Caco-2 (cell line): ENCODE results near the gene HELZ. TPM values are rescaled to one million over a fixed set of nuclear protein-coding genes. Genes with fewer than 3 reads are reported as not detected.
A peak's percentile ranks its signal among the peaks of the same experiment; 100 is the strongest.

Source experiments
- BruUV-seq: library from RNA; stranded (reverse); fragments of 400-500 nt; replicated peaks from 2 replicates; lab custom pipeline; 2021; lab: Mats Ljungman, UMichigan
- CTCF ChIA-PET: fragments of 300-600 bp; sonication (Branson Sonifier 250); formaldehyde crosslinking; loops from one replicate; lab custom pipeline; 2022; ENCODE audit warnings: antibody characterized with exemption; lab: Charles Lee
- POLR2A ChIA-PET: fragments of 300-600 bp; sonication (Branson Sonifier 250); formaldehyde crosslinking; loops from one replicate; lab custom pipeline; 2022; ENCODE audit warnings: antibody characterized with exemption; lab: Charles Lee
- DNase-seq, 2 experiments: peaks; one replicate each; pipeline versions ENCODE4 v3.0.0 to v3.0.0-alpha.2; 2020 to 2022
- H3K27me3 ChIP-seq: replicated peaks from 2 replicates; pipeline ENCODE4 v1.6.0; 2011; ENCODE audit warnings: low read length; ENCODE audit not compliant: control insufficient read depth, insufficient read depth
- H3K36me3 ChIP-seq: 2 replicates; pipeline ENCODE4 v1.5.1; 2011; ENCODE audit warnings: low read length; ENCODE audit not compliant: control insufficient read depth, insufficient read depth
- H3K4me1 ChIP-seq: fragments of 250-450 bp; sonication (Bioruptor Pico); 2 replicates; pipeline ENCODE4 v1.5.1; 2020; ENCODE audit warnings: mild to moderate bottlenecking
- H3K4me3 ChIP-seq: 2 replicates; pipeline ENCODE4 v1.5.1; 2011; ENCODE audit warnings: low read depth, mild to moderate bottlenecking, control low read depth, low read length
- H3K9me3 ChIP-seq: fragments of 250-450 bp; sonication (Bioruptor Pico); 2 replicates; pipeline ENCODE4 v1.5.1; 2020; ENCODE audit warnings: mild to moderate bottlenecking, moderate library complexity
- H3K27ac Mint-ChIP-seq: one replicate; pipeline ENCODE4 v1.8.0; 2022; ENCODE audit warnings: mixed read lengths; ENCODE audit not compliant: unreplicated experiment
- H3K27me3 Mint-ChIP-seq: one replicate; pipeline ENCODE4 v1.8.0; 2022; ENCODE audit warnings: mixed read lengths; ENCODE audit not compliant: insufficient read depth, unreplicated experiment
- H3K36me3 Mint-ChIP-seq: one replicate; pipeline ENCODE4 v1.8.0; 2022; ENCODE audit warnings: mild to moderate bottlenecking, mixed read lengths; ENCODE audit not compliant: insufficient read depth, unreplicated experiment
- H3K4me1 Mint-ChIP-seq: one replicate; pipeline ENCODE4 v1.8.0; 2022; ENCODE audit warnings: low read depth, mixed read lengths; ENCODE audit not compliant: unreplicated experiment
- H3K4me3 Mint-ChIP-seq: one replicate; pipeline ENCODE4 v1.8.0; 2022; ENCODE audit warnings: mild to moderate bottlenecking, moderate library complexity, mixed read lengths; ENCODE audit not compliant: unreplicated experiment
- H3K9me3 Mint-ChIP-seq: one replicate; pipeline ENCODE4 v1.8.0; 2022; ENCODE audit warnings: mixed read lengths; ENCODE audit not compliant: unreplicated experiment
- intact Hi-C: fragments of 100-400 bp; cut with micrococcal nuclease; formaldehyde crosslinking; loops from one replicate; pipeline ENCODE4 v1.10.0; 2022; ENCODE audit not compliant: unreplicated experiment
- total RNA-seq: library from RNA; stranded (reverse); gene quantifications from 2 replicates; pipeline ENCODE4 v1.2.3, GENCODE V29; 2022
- TF ChIP-seq, protein P1 (sequence below), 2 experiments: fragments of 200-600 bp in 1 of 2; IDR thresholded peaks; 1 replicate in 1 of 2; 2 replicates in 1 of 2; pipeline versions ENCODE4 v1.5.1 to v1.8.0; 2011 to 2022; ENCODE audit warnings: antibody characterized with exemption in 1 of 2, control low read depth in 1 of 2, inconsistent platforms in 1 of 2, low read depth in 1 of 2, low read length in 1 of 2, mild to moderate bottlenecking in 1 of 2, moderate library complexity in 1 of 2; ENCODE audit not compliant: insufficient read depth in 1 of 2, severe bottlenecking in 1 of 2, unreplicated experiment in 1 of 2

Gene HELZ
- total RNA-seq, 1 experiment from 2014 or later: 63.8 TPM

DNA sequence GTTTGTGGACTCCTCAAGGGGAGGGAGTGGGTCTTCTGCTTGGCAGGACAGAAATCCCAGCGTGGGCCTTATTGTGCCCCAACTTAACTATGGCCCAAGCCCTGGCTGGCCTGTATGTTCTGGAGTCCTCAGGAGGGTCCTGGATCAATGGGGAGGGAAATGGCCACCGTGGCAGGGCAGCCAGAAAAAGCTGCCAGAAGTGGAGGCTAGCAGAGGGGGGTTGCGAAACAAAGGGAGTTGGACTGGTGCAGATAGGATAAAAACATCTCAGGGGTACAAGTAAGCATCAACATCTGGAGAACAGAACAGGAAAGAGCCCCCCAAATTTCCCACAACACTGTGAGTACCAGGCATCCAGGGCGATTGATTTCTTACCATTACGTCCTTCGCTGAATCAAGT, 204.3 kb downstream of the HELZ start:
- no TSS peak for BruUV-seq
- H3K9me3 Mint-ChIP-seq: peaks cover 19% of the 10 kb centered on the region
- no peak for DNase-seq
- no peak overlapping the region for H3K4me3 Mint-ChIP-seq
- Histone ChIP-seq H3K4me3 (no peak overlapping the region), H3K36me3 (no peaks in the 10 kb centered on the region), H3K9me3 (no peaks in the 10 kb centered on the region), H3K27me3 (no peaks in the 10 kb centered on the region), H3K4me1 (peaks cover 46% of the 10 kb centered on the region)
- intact Hi-C loops: no loop called here
- TF ChIP-seq, protein P1, sequence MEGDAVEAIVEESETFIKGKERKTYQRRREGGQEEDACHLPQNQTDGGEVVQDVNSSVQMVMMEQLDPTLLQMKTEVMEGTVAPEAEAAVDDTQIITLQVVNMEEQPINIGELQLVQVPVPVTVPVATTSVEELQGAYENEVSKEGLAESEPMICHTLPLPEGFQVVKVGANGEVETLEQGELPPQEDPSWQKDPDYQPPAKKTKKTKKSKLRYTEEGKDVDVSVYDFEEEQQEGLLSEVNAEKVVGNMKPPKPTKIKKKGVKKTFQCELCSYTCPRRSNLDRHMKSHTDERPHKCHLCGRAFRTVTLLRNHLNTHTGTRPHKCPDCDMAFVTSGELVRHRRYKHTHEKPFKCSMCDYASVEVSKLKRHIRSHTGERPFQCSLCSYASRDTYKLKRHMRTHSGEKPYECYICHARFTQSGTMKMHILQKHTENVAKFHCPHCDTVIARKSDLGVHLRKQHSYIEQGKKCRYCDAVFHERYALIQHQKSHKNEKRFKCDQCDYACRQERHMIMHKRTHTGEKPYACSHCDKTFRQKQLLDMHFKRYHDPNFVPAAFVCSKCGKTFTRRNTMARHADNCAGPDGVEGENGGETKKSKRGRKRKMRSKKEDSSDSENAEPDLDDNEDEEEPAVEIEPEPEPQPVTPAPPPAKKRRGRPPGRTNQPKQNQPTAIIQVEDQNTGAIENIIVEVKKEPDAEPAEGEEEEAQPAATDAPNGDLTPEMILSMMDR (IDR thresholded peaks at IDR 0.05; ENCODE audit: insufficient read depth in 1 of 2, low read depth in 1 of 2, low read length in 1 of 2, severe bottlenecking in 1 of 2, unreplicated experiment in 1 of 2): no peak
- no peak overlapping the region for H3K27ac Mint-ChIP-seq
- CTCF ChIA-PET: no interaction called here
- POLR2A ChIA-PET: no interaction called here
- H3K4me1 Mint-ChIP-seq: peaks cover 27% of the 10 kb centered on the region
- no peaks in the 10 kb centered on the region for H3K36me3 Mint-ChIP-seq
- no peaks in the 10 kb centered on the region for H3K27me3 Mint-ChIP-seq

DNA sequence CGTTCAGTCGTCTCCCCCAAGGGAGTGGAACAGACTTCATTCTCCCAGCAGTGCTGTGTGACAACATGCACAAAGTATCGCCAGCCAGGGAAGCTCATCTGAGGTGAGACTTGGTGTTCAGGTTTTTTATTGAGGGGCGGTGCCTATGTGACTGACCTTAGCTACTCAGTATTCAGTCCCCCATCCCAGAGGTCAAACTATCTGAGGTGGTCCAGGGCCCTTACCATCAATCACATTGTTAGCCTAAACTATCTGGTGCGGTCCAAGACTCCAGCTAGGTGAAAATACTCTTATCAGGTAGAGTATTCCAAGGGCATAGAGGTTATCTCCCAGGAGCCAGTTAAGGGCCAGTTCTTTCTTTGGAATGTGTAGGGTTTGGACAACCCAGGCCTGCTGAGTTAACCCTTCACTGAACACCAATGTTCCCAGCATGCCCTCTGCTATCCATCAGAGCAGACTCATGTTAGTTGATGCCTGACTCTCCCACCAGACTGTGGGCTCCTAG, 206.1 kb downstream of the HELZ start:
- Mint-ChIP-seq H3K4me3 (peak overlapping the region; percentile 18), H3K27ac (peak overlapping the region; percentile 71), H3K4me1 (peaks cover 34% of the 10 kb centered on the region), H3K36me3 (no peaks in the 10 kb centered on the region), H3K9me3 (peaks cover 36% of the 10 kb centered on the region), H3K27me3 (no peaks in the 10 kb centered on the region)
- ChIA-PET POLR2A (interaction anchor here (0.6 kb wide), 1 partner anchor 251 kb away, joined by 3 read pairs; no protein-coding TSS in a partner anchor), CTCF (interaction anchor here (1.0 kb wide), 1 partner anchor 119 kb away, joined by 4 read pairs; no protein-coding TSS in a partner anchor)
- intact Hi-C loops: loop anchor here (1.0 to 5.0 kb wide), 2 partner anchors 8 to 77 kb away; partner anchors contain the start of gene CACNG4
- no peaks in the 10 kb centered on the region for H3K9me3 ChIP-seq
- TF ChIP-seq, protein P1 (IDR thresholded peaks at IDR 0.05; ENCODE audit: insufficient read depth in 1 of 2, low read depth in 1 of 2, low read length in 1 of 2, severe bottlenecking in 1 of 2, unreplicated experiment in 1 of 2): no peak
- BruUV-seq: no TSS peak
- no peaks in the 10 kb centered on the region for H3K27me3 ChIP-seq
- H3K4me1 ChIP-seq: peaks cover 46% of the 10 kb centered on the region
- no peak overlapping the region for H3K4me3 ChIP-seq
- peak; percentile 80 to 92 for DNase-seq
- H3K36me3 ChIP-seq: no peaks in the 10 kb centered on the region

DNA sequence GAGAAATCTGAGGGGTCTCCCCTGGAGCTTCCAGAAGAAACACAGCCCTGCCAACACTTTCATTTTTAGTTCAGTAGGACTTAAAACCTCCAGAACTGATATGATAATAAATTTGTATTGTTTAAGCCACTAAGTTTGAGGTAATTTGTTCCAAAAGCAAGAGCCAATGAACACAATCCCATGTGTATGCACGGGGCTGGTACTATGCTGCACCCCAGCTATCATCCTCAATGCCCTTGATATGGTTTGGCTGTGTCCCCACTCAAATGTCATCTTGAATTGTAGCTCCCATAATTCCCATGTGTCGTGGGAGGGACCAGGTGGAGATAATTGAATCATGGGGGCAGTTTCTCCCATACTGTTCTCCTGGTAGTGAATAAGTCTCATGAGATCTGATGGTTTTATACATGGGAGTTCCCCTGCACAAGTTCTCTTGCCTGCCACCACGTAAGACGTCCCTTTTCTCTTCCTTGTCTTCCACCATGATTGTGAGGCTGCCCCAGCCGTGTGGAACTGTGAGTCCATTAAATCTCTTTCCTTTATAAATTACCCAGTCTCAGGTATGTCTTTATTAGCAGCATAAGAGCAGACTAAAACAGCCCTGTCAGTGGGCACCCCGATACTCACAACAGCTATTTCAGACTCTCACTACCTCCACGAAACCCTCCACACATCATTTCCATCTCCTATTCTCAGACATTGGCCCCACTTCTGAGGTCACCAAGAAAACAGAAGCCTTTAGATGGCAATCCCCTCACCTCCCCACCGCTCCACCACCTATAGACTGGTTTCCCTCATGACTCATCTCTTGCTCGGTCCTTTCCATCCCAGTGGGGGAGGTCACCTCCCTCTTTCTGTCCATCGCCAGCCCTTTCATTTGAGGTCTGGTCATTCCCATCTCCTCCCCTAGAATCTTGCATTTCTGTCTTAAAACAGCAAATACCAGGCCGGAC, 209.6 kb downstream of the HELZ start:
- Mint-ChIP-seq H3K27ac (no peak overlapping the region), H3K9me3 (peaks cover 37% of the 10 kb centered on the region), H3K27me3 (no peaks in the 10 kb centered on the region), H3K4me3 (no peak overlapping the region), H3K4me1 (peaks cover 27% of the 10 kb centered on the region), H3K36me3 (no peaks in the 10 kb centered on the region)
- intact Hi-C loops: loop anchor here (5.0 kb wide), 1 partner anchor 73 kb away; the partner anchor contains the start of gene CACNG4
- Histone ChIP-seq H3K36me3 (no peaks in the 10 kb centered on the region), H3K4me3 (no peak overlapping the region), H3K27me3 (no peaks in the 10 kb centered on the region), H3K9me3 (no peaks in the 10 kb centered on the region), H3K4me1 (peaks cover 28% of the 10 kb centered on the region)
- TF ChIP-seq, protein P1 (IDR thresholded peaks at IDR 0.05; ENCODE audit: insufficient read depth in 1 of 2, low read depth in 1 of 2, low read length in 1 of 2, severe bottlenecking in 1 of 2, unreplicated experiment in 1 of 2): no peak
- ChIA-PET POLR2A (interaction anchor here (0.5 kb wide), 1 partner anchor 787 kb away, joined by 3 read pairs; no protein-coding TSS in a partner anchor), CTCF (no interaction called here)
- BruUV-seq: no TSS peak
- DNase-seq: no peak
